GM12865 (cell line): ENCODE data around the gene BRS3.

Experiments used
- DNase-seq: peaks from one replicate; pipeline ENCODE4 v3.0.0; 2010; ENCODE audit warnings: low read depth
- H3K4me3 ChIP-seq: 2 replicates; pipeline ENCODE4 v1.5.1; 2011; ENCODE audit warnings: mild to moderate bottlenecking, low read depth, low read length, control low read depth
- TF ChIP-seq, protein P1 (sequence below): IDR thresholded peaks from 2 replicates; pipeline ENCODE4 v1.5.1; 2011; ENCODE audit warnings: low read length, control low read depth, low read depth, inconsistent platforms; ENCODE audit not compliant: insufficient read depth; ENCODE audit errors: missing control alignments

The BRS3 gene

DNA sequence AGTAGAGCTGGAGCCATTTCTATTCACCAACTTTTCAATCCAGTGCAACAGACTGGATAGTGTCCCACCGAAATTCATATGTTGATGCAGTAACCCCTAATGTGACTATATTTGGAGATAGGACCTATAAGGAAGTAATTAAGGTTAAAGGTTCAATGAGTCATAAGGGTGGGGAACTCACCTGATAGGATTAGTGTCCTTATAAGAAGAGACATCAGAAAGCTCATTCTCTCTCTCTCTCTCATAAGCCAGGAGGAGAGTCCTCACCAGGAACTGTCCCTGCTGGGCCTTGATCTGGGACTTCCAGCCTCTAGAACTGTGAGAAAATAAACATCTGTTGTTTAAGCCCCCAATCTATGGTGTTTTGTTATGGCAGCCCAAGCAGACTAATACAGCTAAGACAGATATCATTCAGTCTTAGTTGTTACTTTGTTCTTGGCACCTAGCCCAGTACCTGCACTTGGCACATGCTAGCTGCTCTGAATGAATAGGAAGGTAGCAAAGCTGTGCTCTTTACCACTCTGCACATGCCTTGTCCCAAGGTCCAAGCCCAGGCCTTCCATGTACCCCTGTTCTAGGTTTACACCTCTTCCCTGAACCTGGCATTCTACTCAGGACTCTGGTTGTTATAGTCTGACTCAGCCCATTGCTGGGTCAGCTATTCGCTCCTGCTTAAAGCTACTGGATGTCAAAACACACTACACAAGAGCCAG, 19.2 kb upstream of the BRS3 start:
- TF ChIP-seq, protein P1, sequence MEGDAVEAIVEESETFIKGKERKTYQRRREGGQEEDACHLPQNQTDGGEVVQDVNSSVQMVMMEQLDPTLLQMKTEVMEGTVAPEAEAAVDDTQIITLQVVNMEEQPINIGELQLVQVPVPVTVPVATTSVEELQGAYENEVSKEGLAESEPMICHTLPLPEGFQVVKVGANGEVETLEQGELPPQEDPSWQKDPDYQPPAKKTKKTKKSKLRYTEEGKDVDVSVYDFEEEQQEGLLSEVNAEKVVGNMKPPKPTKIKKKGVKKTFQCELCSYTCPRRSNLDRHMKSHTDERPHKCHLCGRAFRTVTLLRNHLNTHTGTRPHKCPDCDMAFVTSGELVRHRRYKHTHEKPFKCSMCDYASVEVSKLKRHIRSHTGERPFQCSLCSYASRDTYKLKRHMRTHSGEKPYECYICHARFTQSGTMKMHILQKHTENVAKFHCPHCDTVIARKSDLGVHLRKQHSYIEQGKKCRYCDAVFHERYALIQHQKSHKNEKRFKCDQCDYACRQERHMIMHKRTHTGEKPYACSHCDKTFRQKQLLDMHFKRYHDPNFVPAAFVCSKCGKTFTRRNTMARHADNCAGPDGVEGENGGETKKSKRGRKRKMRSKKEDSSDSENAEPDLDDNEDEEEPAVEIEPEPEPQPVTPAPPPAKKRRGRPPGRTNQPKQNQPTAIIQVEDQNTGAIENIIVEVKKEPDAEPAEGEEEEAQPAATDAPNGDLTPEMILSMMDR: no peak
- no peak overlapping the region for H3K4me3 ChIP-seq
- DNase-seq: no peak

DNA sequence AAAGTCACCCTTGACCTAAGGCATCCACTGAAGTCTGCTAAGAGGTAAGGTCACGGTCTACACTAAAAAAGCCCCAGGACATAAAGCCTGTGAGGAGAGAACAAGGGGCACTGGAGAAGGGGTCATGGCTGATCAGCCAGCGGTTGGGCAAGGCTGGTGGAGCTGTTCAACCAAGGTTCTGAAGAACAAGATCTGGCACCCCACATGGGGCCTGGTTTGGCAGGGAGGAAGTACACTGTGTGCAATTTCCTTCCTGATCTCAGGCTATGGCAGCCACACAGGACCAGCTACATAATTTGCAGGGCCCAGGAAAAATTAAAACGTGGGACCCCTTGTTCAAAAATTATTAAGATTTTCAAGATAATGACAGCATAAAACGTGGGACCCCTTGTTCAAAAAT, 14.1 kb upstream of the BRS3 start:
- no peak for DNase-seq
- TF ChIP-seq, protein P1: no peak
- H3K4me3 ChIP-seq: no peak overlapping the region

DNA sequence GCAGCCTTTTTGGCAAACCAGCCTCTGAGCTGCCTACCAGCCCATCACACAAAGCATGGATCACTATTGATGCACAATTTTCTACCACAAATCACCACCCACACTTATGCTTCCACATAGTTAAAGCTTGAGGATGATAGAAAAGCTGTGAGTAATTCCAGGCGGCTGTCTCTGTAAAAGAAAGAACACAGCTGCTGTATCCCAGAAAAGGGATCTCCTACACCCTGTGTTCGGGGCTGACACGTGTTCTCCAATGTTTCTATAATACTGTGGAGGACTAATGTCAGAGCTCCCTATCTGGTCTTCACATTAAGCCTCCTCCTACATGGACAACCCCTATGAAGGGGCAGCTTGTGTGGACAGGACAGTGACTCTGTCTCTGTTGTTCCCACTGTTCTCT, 12.5 kb upstream of the BRS3 start:
- no peak overlapping the region for H3K4me3 ChIP-seq

DNA sequence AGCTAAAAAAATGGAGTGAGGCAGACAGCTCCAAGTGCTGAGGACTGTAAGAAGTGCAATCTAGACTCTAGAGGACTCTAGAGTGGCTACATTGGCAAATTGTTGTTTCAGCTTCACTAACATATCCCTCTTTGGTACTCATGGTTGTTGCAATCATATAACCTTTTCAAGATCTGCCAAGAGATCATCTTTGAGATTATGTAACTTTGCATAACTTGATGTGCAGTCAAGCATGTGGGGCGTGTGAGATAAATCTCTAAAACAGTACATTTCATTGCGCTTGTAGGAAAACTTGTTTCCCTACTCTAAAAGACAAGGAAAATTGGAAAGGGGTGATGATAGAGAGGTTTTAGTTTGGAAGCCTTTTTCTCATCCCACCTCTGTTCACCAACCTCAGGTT, 11.2 kb upstream of the BRS3 start:
- H3K4me3 ChIP-seq: no peak overlapping the region
- TF ChIP-seq, protein P1: no peak
- no peak for DNase-seq

More for the DNA sequence above, 12.5 kb upstream of the BRS3 start:
- DNase-seq: no peak
- TF ChIP-seq, protein P1: no peak

DNA sequence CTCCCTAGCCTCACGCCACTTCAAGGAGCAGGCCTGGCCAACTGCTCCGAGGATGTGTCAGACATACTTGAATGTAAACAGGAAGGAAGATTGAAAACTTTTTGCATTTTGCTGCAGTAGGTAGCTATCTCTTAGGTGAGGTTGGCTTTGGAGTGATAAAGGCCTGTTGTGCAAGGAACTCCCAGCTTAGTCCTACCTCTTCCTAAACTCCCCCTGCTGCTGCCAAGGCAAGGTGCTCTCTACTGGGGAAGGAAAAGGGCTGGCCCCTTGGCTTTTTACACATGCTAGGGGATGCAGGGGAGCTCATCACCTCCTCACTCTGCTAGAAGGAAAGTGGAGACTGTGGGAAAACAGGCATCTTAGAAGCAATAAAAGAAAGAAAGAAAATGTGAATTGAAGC, 10.7 kb upstream of the BRS3 start:
- no peak overlapping the region for H3K4me3 ChIP-seq
- TF ChIP-seq, protein P1: peak; percentile 8
- no peak for DNase-seq

DNA sequence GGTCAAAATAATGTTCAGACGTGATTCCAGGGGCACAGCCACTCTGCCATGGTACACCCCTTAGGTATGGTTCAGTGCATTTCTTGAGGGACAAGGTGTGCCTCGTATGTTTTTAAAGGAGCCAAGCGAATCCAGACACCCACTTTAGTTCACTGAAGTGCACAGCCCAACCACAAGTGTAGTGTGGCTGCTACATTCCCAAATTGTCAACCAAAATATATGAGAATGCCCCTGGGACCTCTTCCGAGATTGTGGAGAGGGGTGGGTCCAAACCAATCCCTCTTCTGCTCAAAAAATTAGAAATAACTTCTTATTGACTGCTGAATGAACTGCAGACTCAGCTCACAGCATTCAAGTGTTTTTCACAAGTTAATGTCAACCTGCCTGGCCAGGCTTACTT, 7.4 kb upstream of the BRS3 start:
- TF ChIP-seq, protein P1: no peak
- no peak for DNase-seq
- no peak overlapping the region for H3K4me3 ChIP-seq

DNA sequence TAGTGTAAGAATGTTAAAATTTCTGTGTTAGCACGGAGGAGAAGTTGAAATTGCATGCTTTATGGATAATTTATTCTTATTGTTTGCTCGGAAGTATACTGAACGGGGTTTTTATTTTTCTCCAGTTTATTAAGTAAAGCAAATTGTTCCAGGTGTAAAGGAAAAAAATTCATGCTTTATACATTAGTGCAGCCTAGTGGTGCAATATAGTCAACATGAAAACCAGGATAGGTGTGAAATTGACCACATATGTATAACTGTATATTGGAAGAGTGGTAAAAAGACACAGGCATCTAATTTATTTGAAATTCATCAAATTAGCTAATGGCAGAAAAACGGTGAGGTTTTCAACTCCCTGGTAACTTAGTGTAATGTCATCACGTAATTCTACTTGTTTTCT, 959 bp downstream of the BRS3 start:
- H3K4me3 ChIP-seq: no peak overlapping the region
- DNase-seq: no peak
- TF ChIP-seq, protein P1: no peak
